Tibial nerve (tissue), 3 donors: ENCODE results near the gene NBEA.

Experiments used
- POLR2A ChIP-seq, 2 donors: fragments of 450-650 bp; IDR thresholded peaks; one replicate each; pipeline ENCODE4 v1.6.1; 2017; ENCODE audit warnings: antibody characterized with exemption in 2 of 2, mild to moderate bottlenecking in 2 of 2, moderate library complexity in 2 of 2
- TF ChIP-seq, protein P1 (sequence below), 5 experiments: fragments of 200-600 bp in 3 of 5; fragments of 450-650 bp in 2 of 5; sonication (generic) in 3 of 5; IDR thresholded peaks; one replicate each; pipeline ENCODE4 v1.5.1; 2016 to 2019; ENCODE audit warnings: antibody characterized with exemption in 5 of 5, mild to moderate bottlenecking in 3 of 5, moderate library complexity in 2 of 5

- TF ChIP-seq POLR2A (IDR thresholded peaks at IDR 0.05): no peak
- TF ChIP-seq, protein P1, sequence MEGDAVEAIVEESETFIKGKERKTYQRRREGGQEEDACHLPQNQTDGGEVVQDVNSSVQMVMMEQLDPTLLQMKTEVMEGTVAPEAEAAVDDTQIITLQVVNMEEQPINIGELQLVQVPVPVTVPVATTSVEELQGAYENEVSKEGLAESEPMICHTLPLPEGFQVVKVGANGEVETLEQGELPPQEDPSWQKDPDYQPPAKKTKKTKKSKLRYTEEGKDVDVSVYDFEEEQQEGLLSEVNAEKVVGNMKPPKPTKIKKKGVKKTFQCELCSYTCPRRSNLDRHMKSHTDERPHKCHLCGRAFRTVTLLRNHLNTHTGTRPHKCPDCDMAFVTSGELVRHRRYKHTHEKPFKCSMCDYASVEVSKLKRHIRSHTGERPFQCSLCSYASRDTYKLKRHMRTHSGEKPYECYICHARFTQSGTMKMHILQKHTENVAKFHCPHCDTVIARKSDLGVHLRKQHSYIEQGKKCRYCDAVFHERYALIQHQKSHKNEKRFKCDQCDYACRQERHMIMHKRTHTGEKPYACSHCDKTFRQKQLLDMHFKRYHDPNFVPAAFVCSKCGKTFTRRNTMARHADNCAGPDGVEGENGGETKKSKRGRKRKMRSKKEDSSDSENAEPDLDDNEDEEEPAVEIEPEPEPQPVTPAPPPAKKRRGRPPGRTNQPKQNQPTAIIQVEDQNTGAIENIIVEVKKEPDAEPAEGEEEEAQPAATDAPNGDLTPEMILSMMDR (IDR thresholded peaks at IDR 0.05): no peak
These were observed 588.5 kb downstream of the NBEA start for GRCh38 chr13:35530581-35530980.
